GM23248 (cell line): ENCODE measurements around the gene SAMD4B. TPM values are rescaled to one million over a fixed set of nuclear protein-coding genes. Genes with fewer than 3 reads are reported as not detected.

Source experiments
- DNase-seq: peaks from one replicate; pipeline ENCODE4 v3.0.0-alpha.2; 2015
- H2AFZ ChIP-seq: fragments of 200-600 bp; sonication (generic); 2 replicates; pipeline ENCODE4 v1.6.1; 2016; ENCODE audit warnings: antibody characterized with exemption
- H3F3A ChIP-seq: fragments of 200-600 bp; sonication (generic); 2 replicates; pipeline ENCODE4 v1.6.1; 2016; ENCODE audit warnings: mild to moderate bottlenecking, antibody characterized with exemption, mixed run types; ENCODE audit not compliant: insufficient read depth
- H3K27ac ChIP-seq: fragments of 200-600 bp; sonication (generic); 2 replicates; pipeline ENCODE4 v1.5.1; 2016; ENCODE audit warnings: mild to moderate bottlenecking
- H3K27me3 ChIP-seq: fragments of 200-600 bp; sonication (generic); replicated peaks from 2 replicates; pipeline ENCODE4 v1.6.1; 2016; ENCODE audit warnings: mild to moderate bottlenecking; ENCODE audit not compliant: insufficient read depth
- H3K36me3 ChIP-seq: fragments of 200-600 bp; sonication (generic); 2 replicates; pipeline ENCODE4 v1.6.1; 2016; ENCODE audit warnings: low read depth, mild to moderate bottlenecking
- H3K4me1 ChIP-seq: fragments of 200-600 bp; sonication (generic); 2 replicates; pipeline ENCODE4 v1.6.1; 2016; ENCODE audit warnings: mild to moderate bottlenecking; ENCODE audit not compliant: insufficient read depth
- H3K4me2 ChIP-seq: fragments of 200-600 bp; sonication (generic); one replicate; pipeline ENCODE4 v1.6.1; 2016; ENCODE audit warnings: mild to moderate bottlenecking; ENCODE audit not compliant: unreplicated experiment
- H3K4me3 ChIP-seq: fragments of 200-600 bp; sonication (generic); 2 replicates; pipeline ENCODE4 v1.5.1; 2016; ENCODE audit warnings: mild to moderate bottlenecking
- H3K79me2 ChIP-seq: fragments of 200-600 bp; sonication (generic); 2 replicates; pipeline ENCODE4 v1.6.1; 2016; ENCODE audit warnings: mild to moderate bottlenecking; ENCODE audit not compliant: insufficient read depth
- H3K9ac ChIP-seq: fragments of 200-600 bp; sonication (generic); 2 replicates; pipeline ENCODE4 v1.6.1; 2016; ENCODE audit warnings: mild to moderate bottlenecking
- H3K9me2 ChIP-seq: fragments of 200-600 bp; sonication (generic); 2 replicates; pipeline ENCODE4 v1.6.1; 2016; ENCODE audit warnings: mixed run types, mild to moderate bottlenecking, moderate library complexity; ENCODE audit not compliant: insufficient read depth
- H3K9me3 ChIP-seq: fragments of 200-600 bp; sonication (generic); one replicate; pipeline ENCODE4 v1.6.1; 2017; ENCODE audit warnings: low read depth
- H4K20me1 ChIP-seq: fragments of 200-600 bp; sonication (generic); 2 replicates; pipeline ENCODE4 v1.6.0; 2016; ENCODE audit not compliant: insufficient read depth
- EZH2 ChIP-seq: fragments of 200-600 bp; sonication (generic); IDR thresholded peaks from 2 replicates; pipeline ENCODE4 v1.6.1; 2018; ENCODE audit warnings: antibody characterized with exemption, mild to moderate bottlenecking; ENCODE audit not compliant: insufficient read depth, poor library complexity, severe bottlenecking
- EZH2phosphoT487 ChIP-seq: fragments of 200-600 bp; sonication (generic); IDR thresholded peaks from 2 replicates; pipeline ENCODE4 v1.6.1; 2018; ENCODE audit warnings: antibody characterized with exemption, moderate library complexity, mild to moderate bottlenecking, low read depth; ENCODE audit not compliant: insufficient read depth
- WGBS, 2 experiments: methylation state at CpG; one replicate each; pipeline ENCODE4 v1.1.6; 2015 to 2017; ENCODE audit warnings: low lambda C conversion rate in 2 of 2, low coverage in 1 of 2; ENCODE audit errors: missing lambda C conversion rate in 2 of 2; 5-methylcytosine and 5-hydroxymethylcytosine counted together
- in situ Hi-C: fragments of 300-500 bp; cut with MboI; formaldehyde crosslinking; loops from 2 replicates; pipeline ENCODE4 v1.15.0; 2020
- polyA plus RNA-seq: library from polyadenylated mRNA; unstranded; fragments of >200 nt; fragmentation: Nextera tagmentation; extraction: Ambion mirVana; gene quantifications from 2 replicates; pipeline ENCODE4 v1.2.1, GENCODE V29; 2016
- total RNA-seq: library from RNA; depleted of rRNA; stranded (reverse); fragments of >200 nt; shearing (Covaris generic); gene quantifications from 2 replicates; pipeline ENCODE4 v1.2.3, GENCODE V29; 2014

Gene SAMD4B
- total and polyA plus RNA-seq, 2 experiments from 2014 or later, result 66.7 to 71.9 TPM

GRCh38 chr19:39408392-39409207 lies 66.4 kb downstream of the SAMD4B start:
- Histone ChIP-seq H3K9me2 (no peaks in the 10 kb centered on the region), H3K36me3 (peaks cover 11% of the 10 kb centered on the region; the same call in 1 of the 2 replicates), H3K4me2 (peak overlapping the region; percentile 94), H3K9ac (peak overlapping the region; percentile 97), H3K27me3 (no peaks in the 10 kb centered on the region), H3K27ac (peak overlapping the region; percentile 96), H3K79me2 (peaks cover 31% of the 10 kb centered on the region), H4K20me1 (no peaks in the 10 kb centered on the region), H3K9me3 (no peaks in the 10 kb centered on the region), H3F3A (peaks cover 34% of the 10 kb centered on the region), H2AFZ (no peak overlapping the region), H3K4me1 (peaks cover 28% of the 10 kb centered on the region), H3K4me3 (peak overlapping the region; percentile 87)
- in situ Hi-C loops, result no loop called here
- DNase-seq, result peak; percentile 68
- WGBS, 2 experiments, result 1% methylated on average over 13 to 20 of the region's 20 CpGs
- TF ChIP-seq EZH2phosphoT487 (no peak), EZH2 (no peak)

DNA sequence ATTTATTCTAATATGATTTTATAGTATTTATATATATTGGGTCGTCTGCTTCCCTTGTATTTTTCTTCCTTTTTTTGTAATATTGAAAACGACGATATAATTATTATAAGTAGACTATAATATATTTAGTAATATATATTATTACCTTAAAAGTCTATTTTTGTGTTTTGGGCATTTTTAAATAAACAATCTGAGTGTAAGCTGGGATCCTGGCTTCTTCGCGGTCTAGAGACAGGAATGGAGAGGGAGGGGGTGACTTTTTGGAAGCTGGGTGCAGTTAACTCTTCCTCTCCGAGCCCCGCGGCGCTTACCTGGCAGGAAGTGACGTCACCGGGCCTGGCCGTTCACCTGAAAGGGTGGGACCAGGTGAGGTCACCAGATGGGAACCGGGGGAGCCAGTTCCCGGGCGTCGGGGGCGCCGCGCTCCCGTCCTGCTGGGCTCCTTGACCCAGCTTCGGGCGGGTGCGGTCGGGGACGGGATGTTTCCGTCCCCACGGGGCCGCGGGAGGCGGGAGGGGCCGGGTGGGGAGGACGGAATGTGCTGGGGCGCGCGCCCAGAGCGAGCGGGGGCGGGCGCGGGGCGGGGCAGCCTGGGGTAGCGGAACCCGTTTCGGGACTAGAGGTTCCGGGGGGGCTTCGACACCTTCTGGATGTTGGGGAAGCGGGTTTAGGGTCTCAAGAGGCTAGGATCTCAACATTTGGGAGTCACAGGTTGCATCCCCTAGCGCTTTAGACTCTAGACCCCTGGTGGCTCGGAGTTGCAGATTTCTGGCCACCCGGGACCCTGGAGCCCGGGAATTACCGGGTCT lies 67.2 kb downstream of the SAMD4B start:
- peaks cover 39% of the 10 kb centered on the region for H3K79me2 ChIP-seq

GRCh38 chr19:39410017-39410830 lies 68.0 kb downstream of the SAMD4B start:
- Histone ChIP-seq H3K9me3 (no peaks in the 10 kb centered on the region), H3K79me2 (peaks cover 47% of the 10 kb centered on the region), H3K4me1 (peaks cover 22% of the 10 kb centered on the region), H3K9me2 (no peaks in the 10 kb centered on the region), H3K4me3 (peak overlapping the region; percentile 87), H3F3A (peaks cover 29% of the 10 kb centered on the region), H4K20me1 (no peaks in the 10 kb centered on the region), H3K36me3 (peaks cover 11% of the 10 kb centered on the region; the same call in 1 of the 2 replicates), H2AFZ (no peak overlapping the region), H3K4me2 (peak overlapping the region; percentile 94), H3K9ac (peak overlapping the region; percentile 97), H3K27ac (peak overlapping the region; percentile 96), H3K27me3 (no peaks in the 10 kb centered on the region)
- peak; percentile 81 for DNase-seq
- no peak for TF ChIP-seq EZH2
- no peak for TF ChIP-seq EZH2phosphoT487
- in situ Hi-C loops, result no loop called here
- 8% methylated on average over 13 to 20 of the region's 35 CpGs for WGBS, 2 experiments

More for the DNA sequence above, 67.2 kb downstream of the SAMD4B start:
- Histone ChIP-seq H3K4me2 (peak overlapping the region; percentile 94), H3K4me1 (peaks cover 23% of the 10 kb centered on the region), H3K9ac (peak overlapping the region; percentile 97), H3K9me3 (no peaks in the 10 kb centered on the region), H3K9me2 (no peaks in the 10 kb centered on the region), H3K36me3 (peaks cover 11% of the 10 kb centered on the region; the same call in 1 of the 2 replicates), H3K27ac (peak overlapping the region; percentile 96), H3F3A (peaks cover 30% of the 10 kb centered on the region), H3K4me3 (peak overlapping the region; percentile 87), H4K20me1 (no peaks in the 10 kb centered on the region), H2AFZ (no peak overlapping the region), H3K27me3 (no peaks in the 10 kb centered on the region)
- TF ChIP-seq EZH2, result no peak
- TF ChIP-seq EZH2phosphoT487, result no peak
- 2% methylated on average over 38 to 48 of the region's 52 CpGs for WGBS, 2 experiments
- peak; percentile 90 for DNase-seq
- in situ Hi-C loops, result no loop called here

GRCh38 chr19:39410831-39411080 lies 68.5 kb downstream of the SAMD4B start:
- peaks cover 11% of the 10 kb centered on the region; the same call in 1 of the 2 replicates for H3K36me3 ChIP-seq
- peak overlapping the region; percentile 87 for H3K4me3 ChIP-seq
- H3K9ac ChIP-seq, result peak overlapping the region; percentile 97
- no peaks in the 10 kb centered on the region for H4K20me1 ChIP-seq
- peak; percentile 40 for DNase-seq
- in situ Hi-C loops, result no loop called here
- H3K9me3 ChIP-seq, result no peaks in the 10 kb centered on the region
- TF ChIP-seq EZH2phosphoT487 (no peak), EZH2 (no peak)
- H3K9me2 ChIP-seq, result no peaks in the 10 kb centered on the region
- H3K79me2 ChIP-seq, result peaks cover 52% of the 10 kb centered on the region
- peaks cover 22% of the 10 kb centered on the region for H3K4me1 ChIP-seq
- H3K4me2 ChIP-seq, result peak overlapping the region; percentile 94
- no peaks in the 10 kb centered on the region for H3K27me3 ChIP-seq
- peaks cover 29% of the 10 kb centered on the region for H3F3A ChIP-seq
- H2AFZ ChIP-seq, result no peak overlapping the region
- WGBS, 2 experiments, result 5 to 7% methylated on average over 1 of the region's 1 CpG
- H3K27ac ChIP-seq, result peak overlapping the region; percentile 96
